Measurements from ENCODE around the gene ATP2B1.

DNA sequence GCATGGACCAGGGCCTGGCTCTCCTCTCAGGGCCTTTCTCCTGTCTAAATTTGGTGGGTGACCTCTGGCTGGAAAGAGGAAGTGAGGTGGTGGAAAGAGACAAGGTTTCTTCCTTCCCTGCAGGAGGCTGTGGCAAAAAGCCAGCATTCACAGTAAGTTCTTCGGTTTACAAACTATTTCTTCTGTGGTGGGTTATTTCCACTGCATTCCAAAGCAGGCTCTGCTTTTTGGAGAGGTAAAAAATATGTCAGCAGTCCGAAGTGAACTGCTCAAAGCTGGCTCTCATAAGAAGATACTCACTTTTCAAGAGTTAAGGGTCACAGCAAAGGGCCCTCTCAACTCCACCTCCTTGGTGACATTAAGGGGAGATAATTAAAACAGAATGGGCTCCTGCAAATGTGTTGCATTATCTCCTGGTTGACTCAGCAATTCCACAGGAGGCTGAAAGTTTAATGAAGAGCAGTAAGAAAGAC lies 133.9 kb downstream of the ATP2B1 start:
- TF ChIP-seq, protein P1, sequence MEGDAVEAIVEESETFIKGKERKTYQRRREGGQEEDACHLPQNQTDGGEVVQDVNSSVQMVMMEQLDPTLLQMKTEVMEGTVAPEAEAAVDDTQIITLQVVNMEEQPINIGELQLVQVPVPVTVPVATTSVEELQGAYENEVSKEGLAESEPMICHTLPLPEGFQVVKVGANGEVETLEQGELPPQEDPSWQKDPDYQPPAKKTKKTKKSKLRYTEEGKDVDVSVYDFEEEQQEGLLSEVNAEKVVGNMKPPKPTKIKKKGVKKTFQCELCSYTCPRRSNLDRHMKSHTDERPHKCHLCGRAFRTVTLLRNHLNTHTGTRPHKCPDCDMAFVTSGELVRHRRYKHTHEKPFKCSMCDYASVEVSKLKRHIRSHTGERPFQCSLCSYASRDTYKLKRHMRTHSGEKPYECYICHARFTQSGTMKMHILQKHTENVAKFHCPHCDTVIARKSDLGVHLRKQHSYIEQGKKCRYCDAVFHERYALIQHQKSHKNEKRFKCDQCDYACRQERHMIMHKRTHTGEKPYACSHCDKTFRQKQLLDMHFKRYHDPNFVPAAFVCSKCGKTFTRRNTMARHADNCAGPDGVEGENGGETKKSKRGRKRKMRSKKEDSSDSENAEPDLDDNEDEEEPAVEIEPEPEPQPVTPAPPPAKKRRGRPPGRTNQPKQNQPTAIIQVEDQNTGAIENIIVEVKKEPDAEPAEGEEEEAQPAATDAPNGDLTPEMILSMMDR (IDR thresholded peaks at IDR 0.05), result no peak
- TF ChIP-seq POLR2AphosphoS5 (IDR thresholded peaks at IDR 0.05) (no peak), POLR2A (IDR thresholded peaks at IDR 0.05) (no peak)

All from suprapubic skin (tissue), 4 donors.